Spleen (tissue), 7 donors: ENCODE results near the gene SELENOF.

ENCODE experiments used
- POLR2A ChIP-seq, 3 donors: fragments of 450-650 bp; IDR thresholded peaks; one replicate each; pipeline ENCODE4 v1.5.1; 2017; ENCODE audit warnings: antibody characterized with exemption in 3 of 3, mild to moderate bottlenecking in 1 of 3
- POLR2AphosphoS5 ChIP-seq, 3 donors: sonication (generic); formaldehyde crosslinking; IDR thresholded peaks; one replicate each; pipeline ENCODE4 v1.5.1; 2017; ENCODE audit warnings: antibody characterized with exemption in 3 of 3
- TF ChIP-seq, protein P1 (sequence below), 11 experiments: fragments of 200-600 bp in 7 of 11; fragments of 450-650 bp in 4 of 11; sonication (generic) in 4 of 11; IDR thresholded peaks in 8 of 11; conservative IDR thresholded peaks in 3 of 11; 1 replicate in 7 of 11; 2 replicates in 4 of 11; pipeline versions ENCODE4 v1.4.0 to v1.8.0; 2016 to 2021; ENCODE audit warnings: antibody characterized with exemption in 11 of 11, inconsistent platforms in 4 of 11, mild to moderate bottlenecking in 1 of 11
- donor health status: DM: no; HTN: no; CAD: no; lungs with moderate emphysema.
- donor health status: DM: no; HTN: no; CAD: no.
- donor health status: DM: no; HTN: no; CAD: no.

DNA sequence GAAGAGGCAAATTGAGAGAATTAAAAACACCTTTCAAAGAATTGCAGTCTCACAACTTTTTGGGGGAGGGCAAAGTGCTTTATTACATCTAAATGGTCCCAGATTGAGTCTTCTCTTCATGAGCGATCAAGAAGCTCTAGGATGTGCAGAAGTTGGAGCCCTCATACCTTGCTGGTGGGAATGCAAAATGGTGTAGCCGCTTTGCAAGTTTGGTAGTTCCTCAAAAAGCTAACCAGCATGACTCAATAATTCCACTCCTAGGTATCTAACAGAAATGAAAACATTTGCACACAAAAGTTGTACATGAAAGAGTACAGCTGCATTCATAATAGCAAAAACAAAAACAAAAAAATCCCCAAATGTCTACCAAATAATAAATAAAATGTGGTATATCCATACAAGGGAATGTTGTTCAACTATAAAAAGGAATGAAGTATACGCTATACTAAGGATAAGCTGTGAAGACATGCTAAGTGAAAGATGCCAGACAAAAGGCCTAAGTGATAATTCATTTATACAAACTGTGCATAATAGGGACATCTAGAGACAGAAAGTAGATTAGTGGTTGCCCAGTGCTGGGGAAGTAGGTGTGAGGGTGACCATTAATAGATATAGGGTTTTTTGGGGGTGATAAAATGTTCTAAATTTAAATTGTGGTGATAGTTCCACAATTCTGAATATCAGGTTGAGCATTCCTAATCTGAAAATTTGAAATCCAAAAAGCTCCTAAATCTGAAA, 55.2 kb downstream of the SELENOF start:
- no peak for TF ChIP-seq POLR2A (IDR thresholded peaks at IDR 0.05)
- TF ChIP-seq, protein P1, sequence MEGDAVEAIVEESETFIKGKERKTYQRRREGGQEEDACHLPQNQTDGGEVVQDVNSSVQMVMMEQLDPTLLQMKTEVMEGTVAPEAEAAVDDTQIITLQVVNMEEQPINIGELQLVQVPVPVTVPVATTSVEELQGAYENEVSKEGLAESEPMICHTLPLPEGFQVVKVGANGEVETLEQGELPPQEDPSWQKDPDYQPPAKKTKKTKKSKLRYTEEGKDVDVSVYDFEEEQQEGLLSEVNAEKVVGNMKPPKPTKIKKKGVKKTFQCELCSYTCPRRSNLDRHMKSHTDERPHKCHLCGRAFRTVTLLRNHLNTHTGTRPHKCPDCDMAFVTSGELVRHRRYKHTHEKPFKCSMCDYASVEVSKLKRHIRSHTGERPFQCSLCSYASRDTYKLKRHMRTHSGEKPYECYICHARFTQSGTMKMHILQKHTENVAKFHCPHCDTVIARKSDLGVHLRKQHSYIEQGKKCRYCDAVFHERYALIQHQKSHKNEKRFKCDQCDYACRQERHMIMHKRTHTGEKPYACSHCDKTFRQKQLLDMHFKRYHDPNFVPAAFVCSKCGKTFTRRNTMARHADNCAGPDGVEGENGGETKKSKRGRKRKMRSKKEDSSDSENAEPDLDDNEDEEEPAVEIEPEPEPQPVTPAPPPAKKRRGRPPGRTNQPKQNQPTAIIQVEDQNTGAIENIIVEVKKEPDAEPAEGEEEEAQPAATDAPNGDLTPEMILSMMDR (IDR thresholded peaks at IDR 0.05 in 8 of 11, conservative IDR thresholded peaks at IDR 0.05 in 3 of 11), result no peak
- no peak for TF ChIP-seq POLR2AphosphoS5 (IDR thresholded peaks at IDR 0.05)
